SK-N-SH treated with all-trans-retinoic acid at 6 μM for 48 hours (cell line): ENCODE measurements around the gene ERBB3.

ENCODE experiments used
- ATAC-seq: fragments of 200-7000 bp; cut with Tn5 transposase; 3 replicates; pipeline ENCODE4 v1.9.1; 2020; ENCODE audit warnings: mild to moderate bottlenecking, moderate library complexity
- ARNTL ChIP-seq: fragments of 450-650 bp; formaldehyde crosslinking; IDR thresholded peaks from 2 replicates; pipeline ENCODE4 v1.5.0; 2020; ENCODE audit warnings: low read depth, mild to moderate bottlenecking, moderate library complexity, borderline replicate concordance
- BACH2 ChIP-seq: fragments of 250-450 bp; sonication (Bioruptor Pico); IDR thresholded peaks from 2 replicates; pipeline ENCODE4 v1.9.0; 2021; ENCODE audit warnings: mild to moderate bottlenecking, borderline replicate concordance
- CREB5 ChIP-seq: fragments of 250-450 bp; sonication (Bioruptor Pico); IDR thresholded peaks from 2 replicates; pipeline ENCODE4 v1.5.1; 2020; ENCODE audit warnings: low read depth, mild to moderate bottlenecking, moderate library complexity
- ESRRG ChIP-seq: fragments of 250-450 bp; sonication (Bioruptor Pico); IDR thresholded peaks from 2 replicates; pipeline ENCODE4 v1.6.1; 2021; ENCODE audit warnings: mild to moderate bottlenecking
- GLIS3 ChIP-seq: fragments of 250-450 bp; sonication (Bioruptor Pico); IDR thresholded peaks from 2 replicates; pipeline ENCODE4 v1.5.0; 2020; ENCODE audit warnings: mild to moderate bottlenecking, moderate library complexity
- ISL1 ChIP-seq: fragments of 250-450 bp; sonication (Bioruptor Pico); IDR thresholded peaks from 2 replicates; pipeline ENCODE4 v2.1.2; 2022; ENCODE audit warnings: mild to moderate bottlenecking, moderate library complexity
- OSR1 ChIP-seq: fragments of 250-450 bp; sonication (Bioruptor Pico); IDR thresholded peaks from 2 replicates; pipeline ENCODE4 v1.8.0; 2022; ENCODE audit warnings: moderate library complexity, mild to moderate bottlenecking, inconsistent platforms
- RARB ChIP-seq: fragments of 250-450 bp; sonication (Bioruptor Pico); IDR thresholded peaks from 2 replicates; pipeline ENCODE4 v1.8.0; 2021; ENCODE audit warnings: mild to moderate bottlenecking, moderate library complexity
- SNAI2 ChIP-seq: fragments of 250-450 bp; sonication (Bioruptor Pico); IDR thresholded peaks from 2 replicates; pipeline ENCODE4 v1.5.0; 2020; ENCODE audit warnings: mild to moderate bottlenecking, moderate library complexity
- TCF4 ChIP-seq: fragments of 250-450 bp; sonication (Bioruptor Pico); IDR thresholded peaks from 2 replicates; pipeline ENCODE4 v1.8.0; 2021; ENCODE audit warnings: mild to moderate bottlenecking, moderate library complexity, borderline replicate concordance
- TOX ChIP-seq: fragments of 250-450 bp; sonication (Bioruptor Pico); IDR thresholded peaks from 2 replicates; pipeline ENCODE4 v1.8.0; 2021; ENCODE audit warnings: mild to moderate bottlenecking, moderate library complexity, borderline replicate concordance
- ZFP3 ChIP-seq: fragments of 250-450 bp; sonication (Bioruptor Pico); IDR thresholded peaks from 2 replicates; pipeline ENCODE4 v1.5.0; 2020; ENCODE audit warnings: mild to moderate bottlenecking, moderate library complexity
- ZFP30 ChIP-seq: fragments of 450-650 bp; formaldehyde crosslinking; IDR thresholded peaks from 2 replicates; pipeline ENCODE4 v1.5.0; 2022; ENCODE audit warnings: mild to moderate bottlenecking, moderate library complexity
- ZNF565 ChIP-seq: fragments of 450-650 bp; formaldehyde crosslinking; conservative IDR thresholded peaks from 2 replicates; pipeline ENCODE4 v1.5.0; 2020; ENCODE audit warnings: low read depth, mild to moderate bottlenecking, moderate library complexity
- ZNF70 ChIP-seq: fragments of 450-650 bp; formaldehyde crosslinking; IDR thresholded peaks from 2 replicates; pipeline ENCODE4 v1.5.0; 2020; ENCODE audit warnings: mild to moderate bottlenecking, moderate library complexity
- ZNF8 ChIP-seq: fragments of 450-650 bp; formaldehyde crosslinking; IDR thresholded peaks from 2 replicates; pipeline ENCODE4 v1.5.0; 2020; ENCODE audit warnings: mild to moderate bottlenecking, moderate library complexity
- TF ChIP-seq, protein P1 (sequence below): fragments of 250-450 bp; sonication (Bioruptor Pico); IDR thresholded peaks from 2 replicates; pipeline ENCODE4 v1.5.0; 2020; ENCODE audit warnings: mild to moderate bottlenecking, moderate library complexity
- TF ChIP-seq, protein P2 (sequence below): fragments of 250-450 bp; sonication (Bioruptor Pico); IDR thresholded peaks from 2 replicates; pipeline ENCODE4 v1.5.1; 2021; ENCODE audit warnings: mild to moderate bottlenecking, moderate library complexity
- TF ChIP-seq, protein P3 (sequence below): fragments of 250-450 bp; sonication (Bioruptor Pico); IDR thresholded peaks from 2 replicates; pipeline ENCODE4 v1.8.0; 2021; ENCODE audit warnings: low read depth, mild to moderate bottlenecking, moderate library complexity, borderline replicate concordance

ERBB3 gene

GRCh38 chr12:56129206-56129941 is 49.4 kb downstream of the ERBB3 start:
- no peak for TF ChIP-seq ESRRG (CRISPR knock-in tag)
- no peak for TF ChIP-seq SNAI2 (CRISPR knock-in tag)
- TF ChIP-seq, protein P1, sequence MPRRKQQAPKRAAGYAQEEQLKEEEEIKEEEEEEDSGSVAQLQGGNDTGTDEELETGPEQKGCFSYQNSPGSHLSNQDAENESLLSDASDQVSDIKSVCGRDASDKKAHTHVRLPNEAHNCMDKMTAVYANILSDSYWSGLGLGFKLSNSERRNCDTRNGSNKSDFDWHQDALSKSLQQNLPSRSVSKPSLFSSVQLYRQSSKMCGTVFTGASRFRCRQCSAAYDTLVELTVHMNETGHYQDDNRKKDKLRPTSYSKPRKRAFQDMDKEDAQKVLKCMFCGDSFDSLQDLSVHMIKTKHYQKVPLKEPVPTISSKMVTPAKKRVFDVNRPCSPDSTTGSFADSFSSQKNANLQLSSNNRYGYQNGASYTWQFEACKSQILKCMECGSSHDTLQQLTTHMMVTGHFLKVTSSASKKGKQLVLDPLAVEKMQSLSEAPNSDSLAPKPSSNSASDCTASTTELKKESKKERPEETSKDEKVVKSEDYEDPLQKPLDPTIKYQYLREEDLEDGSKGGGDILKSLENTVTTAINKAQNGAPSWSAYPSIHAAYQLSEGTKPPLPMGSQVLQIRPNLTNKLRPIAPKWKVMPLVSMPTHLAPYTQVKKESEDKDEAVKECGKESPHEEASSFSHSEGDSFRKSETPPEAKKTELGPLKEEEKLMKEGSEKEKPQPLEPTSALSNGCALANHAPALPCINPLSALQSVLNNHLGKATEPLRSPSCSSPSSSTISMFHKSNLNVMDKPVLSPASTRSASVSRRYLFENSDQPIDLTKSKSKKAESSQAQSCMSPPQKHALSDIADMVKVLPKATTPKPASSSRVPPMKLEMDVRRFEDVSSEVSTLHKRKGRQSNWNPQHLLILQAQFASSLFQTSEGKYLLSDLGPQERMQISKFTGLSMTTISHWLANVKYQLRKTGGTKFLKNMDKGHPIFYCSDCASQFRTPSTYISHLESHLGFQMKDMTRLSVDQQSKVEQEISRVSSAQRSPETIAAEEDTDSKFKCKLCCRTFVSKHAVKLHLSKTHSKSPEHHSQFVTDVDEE = no peak
- no peak for TF ChIP-seq GLIS3
- no peak for TF ChIP-seq ZNF565
- no peak for TF ChIP-seq ISL1
- TF ChIP-seq CREB5 (CRISPR knock-in tag) = no peak
- TF ChIP-seq OSR1 (CRISPR knock-in tag) = no peak
- TF ChIP-seq, protein P2, sequence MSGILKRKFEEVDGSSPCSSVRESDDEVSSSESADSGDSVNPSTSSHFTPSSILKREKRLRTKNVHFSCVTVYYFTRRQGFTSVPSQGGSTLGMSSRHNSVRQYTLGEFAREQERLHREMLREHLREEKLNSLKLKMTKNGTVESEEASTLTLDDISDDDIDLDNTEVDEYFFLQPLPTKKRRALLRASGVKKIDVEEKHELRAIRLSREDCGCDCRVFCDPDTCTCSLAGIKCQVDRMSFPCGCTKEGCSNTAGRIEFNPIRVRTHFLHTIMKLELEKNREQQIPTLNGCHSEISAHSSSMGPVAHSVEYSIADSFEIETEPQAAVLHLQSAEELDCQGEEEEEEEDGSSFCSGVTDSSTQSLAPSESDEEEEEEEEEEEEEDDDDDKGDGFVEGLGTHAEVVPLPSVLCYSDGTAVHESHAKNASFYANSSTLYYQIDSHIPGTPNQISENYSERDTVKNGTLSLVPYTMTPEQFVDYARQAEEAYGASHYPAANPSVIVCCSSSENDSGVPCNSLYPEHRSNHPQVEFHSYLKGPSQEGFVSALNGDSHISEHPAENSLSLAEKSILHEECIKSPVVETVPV = no peak
- no peak for TF ChIP-seq ZFP30 (CRISPR knock-in tag)
- TF ChIP-seq, protein P3, sequence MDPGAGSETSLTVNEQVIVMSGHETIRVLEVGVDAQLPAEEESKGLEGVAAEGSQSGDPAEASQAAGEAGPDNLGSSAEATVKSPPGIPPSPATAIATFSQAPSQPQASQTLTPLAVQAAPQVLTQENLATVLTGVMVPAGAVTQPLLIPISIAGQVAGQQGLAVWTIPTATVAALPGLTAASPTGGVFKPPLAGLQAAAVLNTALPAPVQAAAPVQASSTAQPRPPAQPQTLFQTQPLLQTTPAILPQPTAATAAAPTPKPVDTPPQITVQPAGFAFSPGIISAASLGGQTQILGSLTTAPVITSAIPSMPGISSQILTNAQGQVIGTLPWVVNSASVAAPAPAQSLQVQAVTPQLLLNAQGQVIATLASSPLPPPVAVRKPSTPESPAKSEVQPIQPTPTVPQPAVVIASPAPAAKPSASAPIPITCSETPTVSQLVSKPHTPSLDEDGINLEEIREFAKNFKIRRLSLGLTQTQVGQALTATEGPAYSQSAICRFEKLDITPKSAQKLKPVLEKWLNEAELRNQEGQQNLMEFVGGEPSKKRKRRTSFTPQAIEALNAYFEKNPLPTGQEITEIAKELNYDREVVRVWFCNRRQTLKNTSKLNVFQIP = no peak
- no peak for TF ChIP-seq BACH2 (CRISPR knock-in tag)
- no peak for TF ChIP-seq TCF4 (CRISPR knock-in tag)
- peak; percentile 66 for ATAC-seq

GRCh38 chr12:56129942-56130495 is 50.1 kb downstream of the ERBB3 start:
- ATAC-seq = no peak
- no peak for TF ChIP-seq ZNF70 (CRISPR knock-in tag)
- no peak for TF ChIP-seq CREB5 (CRISPR knock-in tag)
- no peak for TF ChIP-seq ARNTL
- TF ChIP-seq TCF4 (CRISPR knock-in tag) = no peak
- TF ChIP-seq ZFP3 (CRISPR knock-in tag) = no peak
- no peak for TF ChIP-seq RARB (CRISPR knock-in tag)
- TF ChIP-seq, protein P3 = no peak
- TF ChIP-seq ZNF8 = no peak
- TF ChIP-seq ISL1 = no peak
- no peak for TF ChIP-seq ESRRG (CRISPR knock-in tag)
- TF ChIP-seq ZFP30 (CRISPR knock-in tag) = no peak
- TF ChIP-seq BACH2 (CRISPR knock-in tag) = no peak
- no peak for TF ChIP-seq TOX (CRISPR knock-in tag)
- TF ChIP-seq GLIS3 = no peak
- TF ChIP-seq, protein P1 = no peak
